HEK293 (cell line): ENCODE measurements around the gene ARF4.
A peak's percentile ranks its signal among the peaks of the same experiment; 100 is the strongest.

Experiments
- GLI2 ChIP-seq: fragments of 450-650 bp; formaldehyde crosslinking; IDR thresholded peaks from 2 replicates; pipeline ENCODE4; 2017; ENCODE audit warnings: missing biosample characterization, missing genetic modification characterization, low read depth, borderline replicate concordance
- GLI4 ChIP-seq: fragments of 450-650 bp; formaldehyde crosslinking; IDR thresholded peaks from 2 replicates; pipeline ENCODE4 v1.5.1; 2016; ENCODE audit warnings: missing biosample characterization, missing genetic modification characterization
- KLF1 ChIP-seq: fragments of 450-650 bp; formaldehyde crosslinking; IDR thresholded peaks from 2 replicates; pipeline ENCODE4 v1.5.1; 2016; ENCODE audit warnings: missing biosample characterization, missing genetic modification characterization
- MEIS1 ChIP-seq: sonication (generic); formaldehyde crosslinking; IDR thresholded peaks from 2 replicates; pipeline ENCODE4 v1.8.1; 2022; ENCODE audit warnings: missing genetic modification reagents, mild to moderate bottlenecking, borderline replicate concordance
- MZF1 ChIP-seq: fragments of 450-650 bp; formaldehyde crosslinking; IDR thresholded peaks from 2 replicates; pipeline ENCODE4 v1.5.1; 2017; ENCODE audit warnings: missing biosample characterization, missing genetic modification characterization, borderline replicate concordance
- ZBTB7A ChIP-seq: fragments of 450-650 bp; formaldehyde crosslinking; IDR thresholded peaks from 2 replicates; pipeline ENCODE4 v1.5.1; 2016; ENCODE audit warnings: low read depth, missing biosample characterization, missing genetic modification characterization
- ZEB2 ChIP-seq: fragments of 450-650 bp; formaldehyde crosslinking; IDR thresholded peaks from 2 replicates; pipeline ENCODE4 v1.5.1; 2016; ENCODE audit warnings: missing biosample characterization, missing genetic modification characterization
- ZFP69B ChIP-seq: fragments of 450-650 bp; formaldehyde crosslinking; IDR thresholded peaks from 2 replicates; pipeline ENCODE4 v1.5.1; 2016; ENCODE audit warnings: missing biosample characterization, missing genetic modification characterization
- ZNF132 ChIP-seq: fragments of 450-650 bp; formaldehyde crosslinking; IDR thresholded peaks from 2 replicates; pipeline ENCODE4 v1.5.1; 2017; ENCODE audit warnings: missing biosample characterization, missing genetic modification characterization, borderline replicate concordance
- ZNF157 ChIP-seq: fragments of 450-650 bp; formaldehyde crosslinking; IDR thresholded peaks from 2 replicates; pipeline ENCODE4 v1.5.1; 2016; ENCODE audit warnings: missing biosample characterization, missing genetic modification characterization
- ZNF174 ChIP-seq: fragments of 450-650 bp; formaldehyde crosslinking; IDR thresholded peaks from 2 replicates; pipeline ENCODE4 v1.5.0; 2017; ENCODE audit warnings: missing biosample characterization, mild to moderate bottlenecking, missing genetic modification characterization
- ZNF341 ChIP-seq: fragments of 450-650 bp; formaldehyde crosslinking; IDR thresholded peaks from 2 replicates; pipeline ENCODE4; 2016; ENCODE audit warnings: low read depth, missing biosample characterization, missing genetic modification characterization
- ZNF366 ChIP-seq: fragments of 450-650 bp; formaldehyde crosslinking; conservative IDR thresholded peaks from 2 replicates; pipeline ENCODE4 v1.5.1; 2016; ENCODE audit warnings: missing biosample characterization, missing genetic modification characterization
- ZNF426 ChIP-seq: fragments of 450-650 bp; formaldehyde crosslinking; IDR thresholded peaks from 2 replicates; pipeline ENCODE4 v1.5.1; 2017; ENCODE audit warnings: missing biosample characterization, missing genetic modification characterization, mild to moderate bottlenecking, inconsistent platforms, moderate library complexity
- ZNF433 ChIP-seq: fragments of 450-650 bp; formaldehyde crosslinking; IDR thresholded peaks from 2 replicates; pipeline ENCODE4 v1.5.1; 2016; ENCODE audit warnings: missing biosample characterization, missing genetic modification characterization, low read depth
- ZNF501 ChIP-seq: fragments of 450-650 bp; formaldehyde crosslinking; IDR thresholded peaks from 2 replicates; pipeline ENCODE4 v1.5.1; 2016; ENCODE audit warnings: missing biosample characterization, missing genetic modification characterization
- ZNF510 ChIP-seq: fragments of 450-650 bp; formaldehyde crosslinking; IDR thresholded peaks from 2 replicates; pipeline ENCODE4 v1.5.1; 2018; ENCODE audit warnings: mild to moderate bottlenecking, missing genetic modification characterization, missing biosample characterization; ENCODE audit not compliant: insufficient replicate concordance
- ZNF701 ChIP-seq: fragments of 450-650 bp; formaldehyde crosslinking; IDR thresholded peaks from 2 replicates; pipeline ENCODE4 v1.5.1; 2016; ENCODE audit warnings: missing biosample characterization, missing genetic modification characterization
- ZNF76 ChIP-seq: fragments of 450-650 bp; formaldehyde crosslinking; IDR thresholded peaks from 2 replicates; pipeline ENCODE4; 2016; ENCODE audit warnings: low read depth, missing biosample characterization, missing genetic modification characterization, borderline replicate concordance
- ZNF785 ChIP-seq: fragments of 450-650 bp; formaldehyde crosslinking; IDR thresholded peaks from 2 replicates; pipeline ENCODE4 v1.5.1; 2016; ENCODE audit warnings: missing biosample characterization, missing genetic modification characterization
- ZNF792 ChIP-seq: fragments of 450-650 bp; formaldehyde crosslinking; IDR thresholded peaks from 2 replicates; pipeline ENCODE4 v1.5.1; 2016; ENCODE audit warnings: missing biosample characterization, missing genetic modification characterization
- ZSCAN23 ChIP-seq: fragments of 450-650 bp; formaldehyde crosslinking; IDR thresholded peaks from 2 replicates; pipeline ENCODE4 v1.5.1; 2016; ENCODE audit warnings: missing biosample characterization, missing genetic modification characterization
- TF ChIP-seq, protein P1 (sequence below): fragments of 450-650 bp; formaldehyde crosslinking; IDR thresholded peaks from 2 replicates; pipeline ENCODE4 v1.5.1; 2016; ENCODE audit warnings: missing biosample characterization, missing genetic modification characterization
- TF ChIP-seq, protein P2 (sequence below): fragments of 450-650 bp; formaldehyde crosslinking; IDR thresholded peaks from 2 replicates; pipeline ENCODE4 v1.5.1; 2016; ENCODE audit warnings: missing biosample characterization, missing genetic modification characterization
- TF ChIP-seq, protein P3 (sequence below): fragments of 450-650 bp; formaldehyde crosslinking; IDR thresholded peaks from 2 replicates; pipeline ENCODE4 v1.5.1; 2016; ENCODE audit warnings: missing biosample characterization, missing genetic modification characterization
- TF ChIP-seq, protein P4 (sequence below): fragments of 450-650 bp; formaldehyde crosslinking; IDR thresholded peaks from 2 replicates; pipeline ENCODE4 v1.5.1; 2016; ENCODE audit warnings: missing biosample characterization, missing genetic modification characterization
- TF ChIP-seq, protein P5 (sequence below): fragments of 450-650 bp; formaldehyde crosslinking; IDR thresholded peaks from 2 replicates; pipeline ENCODE4 v1.5.1; 2016; ENCODE audit warnings: missing biosample characterization, missing genetic modification characterization
- TF ChIP-seq, protein P6 (sequence below): fragments of 450-650 bp; IDR thresholded peaks from 2 replicates; pipeline ENCODE4 v1.5.1; 2018; ENCODE audit warnings: missing biosample characterization, mild to moderate bottlenecking, missing genetic modification characterization
- TF ChIP-seq, protein P7 (sequence below): fragments of 450-650 bp; formaldehyde crosslinking; IDR thresholded peaks from 2 replicates; pipeline ENCODE4 v1.5.1; 2017; ENCODE audit warnings: missing biosample characterization, missing genetic modification characterization

Gene ARF4

DNA sequence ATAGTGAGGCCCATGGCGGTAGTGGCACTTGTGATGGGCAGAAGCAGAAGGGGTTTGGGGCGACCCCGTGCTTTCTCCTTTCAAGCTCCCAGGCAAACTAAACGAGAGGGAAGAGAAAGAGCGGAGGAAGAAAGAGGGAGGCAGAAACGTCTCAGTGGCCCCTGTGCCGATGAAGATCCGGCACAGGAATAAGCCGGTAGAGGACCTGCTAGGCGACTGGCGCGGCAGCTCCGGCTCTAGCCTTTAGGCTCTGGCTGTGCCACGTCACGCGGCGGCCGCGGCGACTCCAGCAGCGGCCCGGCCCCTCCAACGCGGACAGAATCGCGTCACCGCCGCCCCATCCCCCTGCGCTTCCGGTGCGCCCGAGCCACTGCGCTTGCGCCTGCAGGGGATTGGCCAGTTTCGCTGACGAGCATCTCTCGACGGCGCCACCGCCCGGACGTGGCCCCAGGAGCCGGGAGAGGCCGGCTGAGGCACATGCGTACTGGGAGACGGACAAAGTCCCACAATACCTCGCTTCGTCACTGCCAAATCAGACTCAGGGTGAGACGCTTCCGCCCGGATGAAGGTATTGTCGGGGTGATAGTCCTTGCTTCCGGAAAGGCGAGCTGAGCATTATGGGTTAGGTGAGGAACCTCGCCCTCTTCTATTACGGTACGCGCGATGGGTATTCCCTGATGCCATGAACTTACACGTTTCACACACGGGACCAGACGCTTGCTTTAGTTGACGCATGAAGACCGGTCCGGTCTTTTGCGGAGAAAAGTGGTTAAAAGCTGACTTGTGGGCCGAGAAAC, at the start of gene ARF4 (continued):
- TF ChIP-seq MEIS1 (CRISPR knock-in tag), result no peak
- no peak for TF ChIP-seq ZNF792 (tag by site-specific recombination)
- no peak for TF ChIP-seq ZSCAN23 (tag by site-specific recombination)
- peak; percentile 19 for TF ChIP-seq ZEB2 (tag by site-specific recombination)
- TF ChIP-seq, protein P1, sequence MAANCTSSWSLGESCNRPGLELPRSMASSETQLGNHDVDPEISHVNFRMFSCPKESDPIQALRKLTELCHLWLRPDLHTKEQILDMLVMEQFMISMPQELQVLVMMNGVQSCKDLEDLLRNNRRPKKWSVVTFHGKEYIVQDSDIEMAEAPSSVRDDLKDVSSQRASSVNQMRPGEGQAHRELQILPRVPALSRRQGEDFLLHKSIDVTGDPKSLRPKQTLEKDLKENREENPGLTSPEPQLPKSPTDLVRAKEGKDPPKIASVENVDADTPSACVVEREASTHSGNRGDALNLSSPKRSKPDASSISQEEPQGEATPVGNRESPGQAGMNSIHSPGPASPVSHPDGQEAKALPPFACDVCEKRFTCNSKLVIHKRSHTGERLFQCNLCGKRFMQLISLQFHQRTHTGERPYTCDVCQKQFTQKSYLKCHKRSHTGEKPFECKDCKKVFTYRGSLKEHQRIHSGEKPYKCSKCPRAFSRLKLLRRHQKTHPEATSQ (tag by site-specific recombination), result 0 out of 2 replicates have a peak, but pooled peaks have one; percentile 36
- TF ChIP-seq, protein P2, sequence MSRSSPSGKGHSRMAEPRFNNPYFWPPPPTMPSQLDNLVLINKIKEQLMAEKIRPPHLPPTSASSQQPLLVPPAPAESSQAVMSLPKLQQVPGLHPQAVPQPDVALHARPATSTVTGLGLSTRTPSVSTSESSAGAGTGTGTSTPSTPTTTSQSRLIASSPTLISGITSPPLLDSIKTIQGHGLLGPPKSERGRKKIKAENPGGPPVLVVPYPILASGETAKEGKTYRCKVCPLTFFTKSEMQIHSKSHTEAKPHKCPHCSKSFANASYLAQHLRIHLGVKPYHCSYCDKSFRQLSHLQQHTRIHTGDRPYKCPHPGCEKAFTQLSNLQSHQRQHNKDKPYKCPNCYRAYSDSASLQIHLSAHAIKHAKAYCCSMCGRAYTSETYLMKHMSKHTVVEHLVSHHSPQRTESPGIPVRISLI (tag by site-specific recombination), result no peak
- 0 out of 2 replicates have a peak, but pooled peaks have one; percentile 7 for TF ChIP-seq ZFP69B
- no peak; the same call in 1 of the 2 replicates for TF ChIP-seq MZF1 (tag by site-specific recombination)
- TF ChIP-seq, protein P3, sequence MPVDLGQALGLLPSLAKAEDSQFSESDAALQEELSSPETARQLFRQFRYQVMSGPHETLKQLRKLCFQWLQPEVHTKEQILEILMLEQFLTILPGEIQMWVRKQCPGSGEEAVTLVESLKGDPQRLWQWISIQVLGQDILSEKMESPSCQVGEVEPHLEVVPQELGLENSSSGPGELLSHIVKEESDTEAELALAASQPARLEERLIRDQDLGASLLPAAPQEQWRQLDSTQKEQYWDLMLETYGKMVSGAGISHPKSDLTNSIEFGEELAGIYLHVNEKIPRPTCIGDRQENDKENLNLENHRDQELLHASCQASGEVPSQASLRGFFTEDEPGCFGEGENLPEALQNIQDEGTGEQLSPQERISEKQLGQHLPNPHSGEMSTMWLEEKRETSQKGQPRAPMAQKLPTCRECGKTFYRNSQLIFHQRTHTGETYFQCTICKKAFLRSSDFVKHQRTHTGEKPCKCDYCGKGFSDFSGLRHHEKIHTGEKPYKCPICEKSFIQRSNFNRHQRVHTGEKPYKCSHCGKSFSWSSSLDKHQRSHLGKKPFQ (tag by site-specific recombination), result no peak
- TF ChIP-seq ZNF433 (tag by site-specific recombination), result no peak
- TF ChIP-seq ZNF76 (tag by site-specific recombination), result peak; percentile 93
- no peak; the same call in none of the 2 replicates for TF ChIP-seq ZNF341 (tag by site-specific recombination)
- TF ChIP-seq KLF1 (tag by site-specific recombination), result no peak
- TF ChIP-seq, protein P4, sequence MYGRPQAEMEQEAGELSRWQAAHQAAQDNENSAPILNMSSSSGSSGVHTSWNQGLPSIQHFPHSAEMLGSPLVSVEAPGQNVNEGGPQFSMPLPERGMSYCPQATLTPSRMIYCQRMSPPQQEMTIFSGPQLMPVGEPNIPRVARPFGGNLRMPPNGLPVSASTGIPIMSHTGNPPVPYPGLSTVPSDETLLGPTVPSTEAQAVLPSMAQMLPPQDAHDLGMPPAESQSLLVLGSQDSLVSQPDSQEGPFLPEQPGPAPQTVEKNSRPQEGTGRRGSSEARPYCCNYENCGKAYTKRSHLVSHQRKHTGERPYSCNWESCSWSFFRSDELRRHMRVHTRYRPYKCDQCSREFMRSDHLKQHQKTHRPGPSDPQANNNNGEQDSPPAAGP (tag by site-specific recombination), result peak; percentile 34; the same call in 1 of the 2 replicates
- TF ChIP-seq, protein P5, sequence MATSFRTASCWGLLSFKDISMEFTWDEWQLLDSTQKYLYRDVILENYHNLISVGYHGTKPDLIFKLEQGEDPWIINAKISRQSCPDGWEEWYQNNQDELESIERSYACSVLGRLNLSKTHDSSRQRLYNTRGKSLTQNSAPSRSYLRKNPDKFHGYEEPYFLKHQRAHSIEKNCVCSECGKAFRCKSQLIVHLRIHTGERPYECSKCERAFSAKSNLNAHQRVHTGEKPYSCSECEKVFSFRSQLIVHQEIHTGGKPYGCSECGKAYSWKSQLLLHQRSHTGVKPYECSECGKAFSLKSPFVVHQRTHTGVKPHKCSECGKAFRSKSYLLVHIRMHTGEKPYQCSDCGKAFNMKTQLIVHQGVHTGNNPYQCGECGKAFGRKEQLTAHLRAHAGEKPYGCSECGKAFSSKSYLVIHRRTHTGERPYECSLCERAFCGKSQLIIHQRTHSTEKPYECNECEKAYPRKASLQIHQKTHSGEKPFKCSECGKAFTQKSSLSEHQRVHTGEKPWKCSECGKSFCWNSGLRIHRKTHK (tag by site-specific recombination), result no peak
- no peak for TF ChIP-seq GLI2 (tag by site-specific recombination)
- no peak for TF ChIP-seq ZNF785 (tag by site-specific recombination)
- no peak for TF ChIP-seq ZNF132
- peak; percentile 48; the same call in 1 of the 2 replicates for TF ChIP-seq ZNF501 (tag by site-specific recombination)
- TF ChIP-seq ZNF157 (tag by site-specific recombination), result no peak
- no peak for TF ChIP-seq ZNF510 (tag by site-specific recombination)
- no peak; the same call in 1 of the 2 replicates for TF ChIP-seq ZBTB7A (tag by site-specific recombination)
- TF ChIP-seq ZNF701 (tag by site-specific recombination), result no peak
- TF ChIP-seq ZNF174, result no peak
- peak; percentile 47; the same call in 1 of the 2 replicates for TF ChIP-seq ZNF366
- no peak for TF ChIP-seq ZNF426 (tag by site-specific recombination)
- TF ChIP-seq, protein P6, sequence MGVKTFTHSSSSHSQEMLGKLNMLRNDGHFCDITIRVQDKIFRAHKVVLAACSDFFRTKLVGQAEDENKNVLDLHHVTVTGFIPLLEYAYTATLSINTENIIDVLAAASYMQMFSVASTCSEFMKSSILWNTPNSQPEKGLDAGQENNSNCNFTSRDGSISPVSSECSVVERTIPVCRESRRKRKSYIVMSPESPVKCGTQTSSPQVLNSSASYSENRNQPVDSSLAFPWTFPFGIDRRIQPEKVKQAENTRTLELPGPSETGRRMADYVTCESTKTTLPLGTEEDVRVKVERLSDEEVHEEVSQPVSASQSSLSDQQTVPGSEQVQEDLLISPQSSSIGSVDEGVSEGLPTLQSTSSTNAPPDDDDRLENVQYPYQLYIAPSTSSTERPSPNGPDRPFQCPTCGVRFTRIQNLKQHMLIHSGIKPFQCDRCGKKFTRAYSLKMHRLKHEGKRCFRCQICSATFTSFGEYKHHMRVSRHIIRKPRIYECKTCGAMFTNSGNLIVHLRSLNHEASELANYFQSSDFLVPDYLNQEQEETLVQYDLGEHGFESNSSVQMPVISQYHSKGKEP (tag by site-specific recombination), result no peak
- TF ChIP-seq GLI4 (tag by site-specific recombination), result 0 out of 2 replicates have a peak, but pooled peaks have one; percentile 25
- TF ChIP-seq, protein P7, sequence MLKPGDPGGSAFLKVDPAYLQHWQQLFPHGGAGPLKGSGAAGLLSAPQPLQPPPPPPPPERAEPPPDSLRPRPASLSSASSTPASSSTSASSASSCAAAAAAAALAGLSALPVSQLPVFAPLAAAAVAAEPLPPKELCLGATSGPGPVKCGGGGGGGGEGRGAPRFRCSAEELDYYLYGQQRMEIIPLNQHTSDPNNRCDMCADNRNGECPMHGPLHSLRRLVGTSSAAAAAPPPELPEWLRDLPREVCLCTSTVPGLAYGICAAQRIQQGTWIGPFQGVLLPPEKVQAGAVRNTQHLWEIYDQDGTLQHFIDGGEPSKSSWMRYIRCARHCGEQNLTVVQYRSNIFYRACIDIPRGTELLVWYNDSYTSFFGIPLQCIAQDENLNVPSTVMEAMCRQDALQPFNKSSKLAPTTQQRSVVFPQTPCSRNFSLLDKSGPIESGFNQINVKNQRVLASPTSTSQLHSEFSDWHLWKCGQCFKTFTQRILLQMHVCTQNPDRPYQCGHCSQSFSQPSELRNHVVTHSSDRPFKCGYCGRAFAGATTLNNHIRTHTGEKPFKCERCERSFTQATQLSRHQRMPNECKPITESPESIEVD, result no peak
